AG04449 (cell line): ENCODE measurements around the gene ATP11B.
"Not testable (repeated sequence)": the region's sequence is repeated elsewhere in the genome, so short reads cannot be mapped to it uniquely, and the experiment has no call there.

Source experiments
- CTCF ChIA-PET: fragments of 350-600 bp; formaldehyde crosslinking; extraction: SDS; loops from one replicate; lab custom pipeline; 2021; ENCODE audit warnings: antibody characterized with exemption; lab: Yijun Ruan, JAX
- POLR2A ChIA-PET: fragments of 400-600, 350-600 bp; formaldehyde crosslinking; extraction: SDS; loops from one replicate; lab custom pipeline; 2020; ENCODE audit warnings: antibody characterized with exemption, inconsistent platforms; lab: Yijun Ruan, JAX
- DNase-seq: peaks from one replicate; pipeline ENCODE4 v3.0.0-alpha.2; 2010; ENCODE audit warnings: low read depth, low spot score
- H3K4me3 ChIP-seq: 2 replicates; pipeline ENCODE4 v1.5.1; 2011; ENCODE audit warnings: low read depth, mild to moderate bottlenecking, control low read depth, low read length
- TF ChIP-seq, protein P1 (sequence below): IDR thresholded peaks from one replicate; pipeline ENCODE4 v1.5.1; 2011; ENCODE audit warnings: mild to moderate bottlenecking, moderate library complexity, low read length, control low read depth, inconsistent platforms; ENCODE audit not compliant: insufficient read depth; ENCODE audit errors: missing control alignments

ATP11B gene

DNA sequence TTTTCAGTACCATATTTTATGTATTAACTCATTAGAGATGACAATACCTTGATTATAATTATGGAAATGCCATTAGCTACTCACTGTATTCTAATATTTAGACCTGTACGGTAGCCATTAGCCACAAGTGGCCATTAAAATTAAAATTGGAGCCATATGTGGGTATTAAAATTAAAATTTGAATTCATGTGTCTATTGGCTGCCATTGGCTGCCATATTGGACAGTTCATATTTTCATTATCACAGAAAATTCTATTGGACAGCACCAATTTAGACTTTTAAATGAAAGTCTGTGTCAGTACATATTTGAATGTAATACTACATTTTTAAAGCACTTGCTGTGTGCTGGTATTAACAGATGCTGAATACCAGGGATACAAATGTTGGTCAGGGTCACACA, 3.0 kb downstream of the ATP11B start:
- CTCF ChIA-PET: no interaction called here
- TF ChIP-seq, protein P1, sequence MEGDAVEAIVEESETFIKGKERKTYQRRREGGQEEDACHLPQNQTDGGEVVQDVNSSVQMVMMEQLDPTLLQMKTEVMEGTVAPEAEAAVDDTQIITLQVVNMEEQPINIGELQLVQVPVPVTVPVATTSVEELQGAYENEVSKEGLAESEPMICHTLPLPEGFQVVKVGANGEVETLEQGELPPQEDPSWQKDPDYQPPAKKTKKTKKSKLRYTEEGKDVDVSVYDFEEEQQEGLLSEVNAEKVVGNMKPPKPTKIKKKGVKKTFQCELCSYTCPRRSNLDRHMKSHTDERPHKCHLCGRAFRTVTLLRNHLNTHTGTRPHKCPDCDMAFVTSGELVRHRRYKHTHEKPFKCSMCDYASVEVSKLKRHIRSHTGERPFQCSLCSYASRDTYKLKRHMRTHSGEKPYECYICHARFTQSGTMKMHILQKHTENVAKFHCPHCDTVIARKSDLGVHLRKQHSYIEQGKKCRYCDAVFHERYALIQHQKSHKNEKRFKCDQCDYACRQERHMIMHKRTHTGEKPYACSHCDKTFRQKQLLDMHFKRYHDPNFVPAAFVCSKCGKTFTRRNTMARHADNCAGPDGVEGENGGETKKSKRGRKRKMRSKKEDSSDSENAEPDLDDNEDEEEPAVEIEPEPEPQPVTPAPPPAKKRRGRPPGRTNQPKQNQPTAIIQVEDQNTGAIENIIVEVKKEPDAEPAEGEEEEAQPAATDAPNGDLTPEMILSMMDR: no peak
- POLR2A ChIA-PET: no interaction called here
- H3K4me3 ChIP-seq: no peak overlapping the region
- DNase-seq: no peak

DNA sequence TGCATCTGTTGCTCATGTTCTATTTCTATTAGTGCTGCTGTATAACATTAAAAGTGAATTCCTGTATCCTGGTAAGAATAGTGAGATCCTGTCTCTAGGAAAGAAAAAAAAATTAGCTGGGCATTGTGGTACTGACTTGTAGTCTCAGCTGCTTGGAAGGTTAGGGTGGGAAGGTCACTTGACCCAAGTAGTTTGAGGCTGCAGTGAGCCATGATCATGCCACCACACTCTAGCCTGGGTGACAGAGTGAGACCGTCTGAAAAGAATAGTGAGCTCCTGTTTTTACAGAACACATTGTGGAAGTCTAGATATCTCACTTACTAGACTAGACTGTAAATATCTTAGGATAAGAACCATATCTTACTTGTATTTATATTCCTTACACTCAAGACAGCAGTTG, 4.6 kb downstream of the ATP11B start:
- TF ChIP-seq, protein P1: no peak
- ChIA-PET CTCF (no interaction called here), POLR2A (no interaction called here)
- H3K4me3 ChIP-seq: no peak overlapping the region
- no peak for DNase-seq

DNA sequence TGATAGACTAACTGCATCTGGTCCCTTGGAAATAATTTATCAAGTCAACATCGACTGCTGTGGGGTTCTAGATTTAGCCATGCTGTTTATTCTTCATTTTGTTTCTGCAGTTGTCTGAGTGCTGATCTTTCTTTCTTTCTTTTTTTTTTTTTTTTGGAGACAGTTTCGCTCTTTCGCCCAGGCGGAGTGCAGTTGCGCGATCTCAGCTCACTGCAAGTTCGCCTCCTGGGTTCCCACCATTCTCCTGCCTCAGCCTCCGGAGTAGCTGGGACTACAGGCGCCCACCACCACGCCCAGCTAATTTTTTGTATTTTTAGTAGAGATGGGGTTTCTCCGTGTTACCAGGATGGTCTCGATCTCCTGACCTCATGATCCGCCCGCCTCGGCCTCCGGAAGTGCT, 5.8 kb downstream of the ATP11B start:
- POLR2A ChIA-PET, CTCF ChIA-PET, DNase-seq, H3K4me3 ChIP-seq: not testable (repeated sequence)

DNA sequence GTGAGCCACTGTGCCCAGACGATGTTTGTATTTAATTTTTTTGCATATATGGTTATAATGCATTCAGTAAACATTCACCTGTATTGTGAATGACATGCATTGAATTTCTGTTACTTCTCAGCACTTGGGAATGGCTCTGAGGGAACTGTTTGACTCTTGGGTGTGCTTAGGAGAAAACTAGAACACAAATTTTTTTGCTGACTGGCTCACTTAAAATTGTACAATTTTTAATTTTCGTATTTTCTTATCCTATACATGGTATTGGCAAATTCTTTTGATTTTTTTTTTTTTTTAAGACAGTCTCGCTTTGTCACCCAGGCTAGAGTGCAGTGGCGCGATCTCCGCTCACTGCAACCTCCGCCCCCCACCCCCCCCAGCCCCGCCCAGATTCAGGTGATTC, 7.2 kb downstream of the ATP11B start:
- no peak for DNase-seq
- no peak overlapping the region for H3K4me3 ChIP-seq
- TF ChIP-seq, protein P1: no peak
- CTCF ChIA-PET: no interaction called here
- POLR2A ChIA-PET: no interaction called here

DNA sequence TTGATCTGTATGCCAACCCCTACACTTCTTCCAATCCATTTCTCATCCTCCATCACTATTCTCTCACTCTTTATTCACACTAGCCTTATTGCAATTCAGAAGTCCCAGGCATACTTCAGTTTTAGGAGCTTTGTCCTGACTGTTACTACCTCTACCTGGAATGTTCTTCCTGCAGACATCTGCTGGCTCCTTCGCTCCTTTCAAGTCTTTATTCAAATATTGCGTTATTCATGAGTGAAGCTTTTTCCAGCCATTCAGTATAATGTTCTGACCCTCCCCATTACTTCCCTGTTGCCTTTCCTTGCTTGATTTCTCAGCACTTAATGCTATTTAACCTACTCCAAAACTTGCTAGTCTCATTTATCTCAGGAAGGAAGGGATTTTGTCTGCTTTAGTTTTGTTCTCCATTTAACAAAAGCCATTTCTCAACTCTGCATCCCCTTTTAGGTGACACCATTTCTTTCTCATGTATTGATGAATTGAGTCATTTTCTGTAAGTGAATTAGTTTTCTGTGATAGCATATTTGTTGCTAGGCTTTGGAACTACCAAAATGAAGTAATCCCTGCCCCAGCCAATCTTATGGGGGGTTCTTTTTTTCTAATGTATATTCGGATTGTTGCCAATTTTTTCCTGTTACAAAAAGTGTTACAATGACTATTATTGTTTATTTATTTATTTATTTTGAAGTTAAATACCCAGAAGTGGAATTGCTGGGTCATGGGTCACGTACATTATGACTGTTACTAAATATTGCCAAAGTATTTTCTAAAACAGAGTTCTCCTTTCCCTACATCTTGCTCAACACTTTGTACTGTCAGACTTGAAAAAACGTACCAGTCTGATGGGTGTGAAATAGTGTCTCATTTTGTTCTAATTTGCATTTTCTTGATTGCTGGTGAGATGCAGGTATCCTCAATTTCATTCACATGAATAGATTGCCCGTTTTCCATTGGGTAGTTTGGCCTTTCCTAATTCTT, 9.4 kb downstream of the ATP11B start:
- ChIA-PET CTCF (no interaction called here), POLR2A (no interaction called here)

DNA sequence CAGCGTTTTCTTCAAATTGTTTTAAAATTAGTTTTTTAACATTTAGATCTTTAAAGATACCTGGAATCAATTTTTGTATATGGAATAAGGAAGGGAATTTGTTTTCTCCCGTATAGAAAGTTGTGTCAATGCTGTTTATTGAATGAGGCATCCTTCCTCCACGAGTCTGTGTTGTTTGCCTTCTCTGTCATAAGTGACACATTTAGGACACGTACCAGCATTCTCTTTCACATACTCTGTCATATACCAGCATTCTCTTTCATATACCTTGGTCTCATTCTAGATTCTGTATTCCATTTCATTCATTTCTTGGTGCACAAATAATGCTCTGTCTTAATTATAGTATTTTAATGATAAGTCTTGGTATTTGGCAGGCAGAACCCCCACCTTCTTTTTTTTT, 10.3 kb downstream of the ATP11B start:
- ChIA-PET POLR2A (interaction anchor here (0.7 kb wide), 1 partner anchor 1668 kb away, joined by 3 read pairs; no protein-coding TSS in a partner anchor), CTCF (no interaction called here)
- DNase-seq: no peak
- no peak overlapping the region for H3K4me3 ChIP-seq
- TF ChIP-seq, protein P1: no peak

More for the DNA sequence above, 9.4 kb downstream of the ATP11B start:
- H3K4me3 ChIP-seq: no peak overlapping the region
- no peak for DNase-seq
- TF ChIP-seq, protein P1: no peak

DNA sequence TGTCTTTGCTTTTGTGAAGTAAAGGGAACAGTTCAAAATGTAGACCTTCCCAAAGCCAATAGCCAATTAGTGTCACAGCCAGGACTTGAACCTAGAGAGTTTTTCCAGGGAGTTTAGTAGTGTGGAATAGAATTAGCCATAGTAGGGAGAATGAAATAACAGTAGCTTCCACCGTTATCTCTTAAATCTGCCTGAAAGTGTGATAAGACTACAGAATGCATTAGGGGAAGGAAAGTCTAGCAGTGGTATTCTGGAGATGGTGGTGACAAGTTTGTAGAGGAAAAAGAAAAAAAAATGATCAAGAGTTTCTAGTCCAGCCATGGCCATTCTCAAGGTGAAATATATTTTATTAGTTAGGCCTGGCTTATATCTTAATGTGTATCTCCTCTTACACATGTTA, 13.8 kb downstream of the ATP11B start:
- DNase-seq: no peak
- ChIA-PET POLR2A (no interaction called here), CTCF (interaction anchor here (1.4 to 1.6 kb wide), 3 partner anchors 16 to 96 kb away, joined by 3 to 4 read pairs (median 4); no protein-coding TSS in a partner anchor)
- TF ChIP-seq, protein P1: no peak
- H3K4me3 ChIP-seq: no peak overlapping the region
